Activated CD8-positive, alpha-beta memory T cell treated with anti-CD3 and anti-CD28 coated beads, Interleukin-2, amount 50 U/mL, for 1 hour (primary cell): ENCODE data around the gene ENTPD8.
A peak's percentile ranks its signal among the peaks of the same experiment; 100 is the strongest.

Experiments used
- DNase-seq: peaks from one replicate; pipeline ENCODE4 v3.0.0-alpha.2; 2020; ENCODE audit errors: extremely low read depth

ENTPD8 gene

DNA sequence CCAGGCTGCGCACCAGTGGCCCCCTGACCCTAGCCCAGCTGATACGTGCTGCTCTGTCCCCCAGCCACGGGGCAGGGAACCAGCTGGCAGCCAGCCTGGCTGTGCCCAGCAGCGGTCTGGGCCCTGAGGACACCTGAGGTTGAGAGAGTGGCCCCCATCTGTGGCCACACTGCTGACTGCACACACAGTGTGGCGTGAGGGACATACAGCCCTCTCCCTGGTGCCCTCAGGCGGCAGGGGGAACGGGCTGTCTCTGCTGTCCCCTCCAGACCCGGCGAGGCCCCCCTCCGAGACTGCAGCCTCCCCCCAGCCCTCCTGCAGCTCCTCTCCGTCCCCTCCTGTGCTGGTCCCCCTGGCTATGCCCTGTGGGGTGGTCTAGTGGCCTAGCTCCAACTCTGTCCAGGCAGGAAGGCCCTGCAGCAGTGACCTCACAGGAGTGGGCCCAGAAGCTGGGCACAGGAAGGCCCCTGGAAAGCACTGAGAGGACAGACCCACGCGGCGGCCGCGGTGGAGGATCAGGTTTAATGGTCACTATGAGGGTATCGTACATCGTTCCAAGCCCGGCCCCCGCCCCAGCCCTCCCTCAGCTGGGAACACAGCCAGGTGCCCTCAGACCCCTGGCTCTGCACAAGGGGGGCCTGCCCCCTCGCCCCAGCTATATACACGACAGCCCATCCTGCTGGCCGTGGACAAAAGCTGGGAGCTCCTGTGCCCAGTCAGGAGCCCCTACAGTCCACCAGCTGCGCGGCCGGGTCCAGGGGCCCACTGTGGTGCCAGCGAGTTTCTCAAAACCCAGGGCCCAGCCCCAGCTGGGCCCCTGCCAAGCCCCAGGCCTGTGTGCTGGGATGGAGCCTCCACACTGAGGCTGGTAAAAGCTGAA is 6.8 kb upstream of the ENTPD8 start:
- no peak for DNase-seq

DNA sequence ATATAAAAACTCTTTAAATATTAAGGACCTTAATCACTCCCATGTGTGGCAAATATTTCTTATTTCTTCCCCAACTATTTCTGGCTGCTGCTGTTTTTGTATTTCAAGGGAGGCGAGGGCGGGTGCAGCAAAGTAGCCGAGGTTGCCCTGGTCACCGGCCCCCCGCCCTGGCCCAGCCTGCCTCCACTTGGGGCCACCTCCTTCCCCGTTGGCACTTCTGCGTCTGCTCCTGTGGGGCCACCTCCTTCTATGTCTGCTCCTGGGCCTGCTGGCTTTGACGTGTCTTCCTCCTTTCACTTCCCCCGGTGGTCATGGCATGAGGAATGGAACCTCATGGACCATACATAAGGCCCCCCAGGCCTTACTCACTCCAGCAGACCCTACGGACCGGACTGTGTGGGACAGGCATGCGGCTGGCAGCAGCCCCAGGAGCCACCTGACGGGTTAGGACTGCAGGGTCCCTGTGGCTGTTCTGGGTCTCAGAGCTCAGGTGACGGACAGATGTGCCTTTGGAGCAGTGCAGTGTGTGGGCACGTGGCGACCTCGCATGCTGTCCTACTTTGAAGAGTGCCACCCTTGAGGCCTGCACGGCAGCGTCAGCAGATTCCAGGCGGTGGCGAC is 5.8 kb upstream of the ENTPD8 start:
- no peak for DNase-seq

DNA sequence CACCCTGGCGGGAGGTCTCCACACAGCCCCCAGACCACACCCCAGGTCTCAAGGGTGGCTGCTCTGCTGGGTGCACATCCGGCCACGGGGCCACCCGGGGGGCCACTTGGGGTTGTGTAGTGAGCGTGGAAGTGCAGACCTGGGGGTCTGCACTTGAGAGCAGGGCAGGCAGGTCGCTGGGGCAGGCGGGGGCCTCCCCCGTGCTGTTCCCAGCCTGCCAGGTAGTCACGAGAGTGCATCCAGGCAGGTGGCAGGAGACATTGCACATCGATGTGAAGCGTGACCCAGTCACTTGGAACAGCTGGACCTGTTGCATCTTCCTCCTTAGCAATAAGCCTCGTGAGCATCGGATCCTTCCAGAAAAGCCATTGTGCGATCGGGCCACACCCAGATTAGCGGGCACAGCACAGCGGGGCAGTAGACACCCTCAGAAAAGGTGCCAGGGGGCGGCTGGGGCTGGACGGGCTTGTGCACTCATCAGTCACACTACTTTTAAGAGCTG is 4.8 kb upstream of the ENTPD8 start:
- DNase-seq = no peak

DNA sequence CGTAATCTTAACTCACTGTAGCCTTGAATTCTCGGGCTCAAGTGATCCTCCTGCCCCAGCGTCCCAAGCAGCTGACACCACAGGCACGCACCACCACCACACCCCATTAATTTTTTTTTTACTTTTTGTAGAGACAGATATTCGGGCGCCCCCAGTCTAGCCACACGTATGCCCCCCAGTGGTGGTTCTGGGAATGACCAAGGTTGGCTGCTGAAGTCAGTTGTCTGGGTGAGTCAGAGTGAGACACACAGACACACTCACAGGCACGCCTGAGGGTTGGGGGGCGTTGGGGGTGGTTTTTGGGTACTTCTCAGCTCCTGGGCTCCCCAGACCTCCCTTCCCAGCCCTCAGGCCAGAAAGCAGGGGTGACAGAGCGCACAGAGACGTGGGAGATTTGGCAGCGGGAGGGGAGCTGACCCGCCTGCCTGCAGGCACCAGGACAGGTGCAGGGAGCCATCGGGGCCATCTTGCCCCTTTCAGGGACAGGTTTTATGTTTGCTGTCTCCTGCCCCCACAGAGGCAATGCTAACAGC is 4.2 kb upstream of the ENTPD8 start:
- peak; percentile 55 for DNase-seq

DNA sequence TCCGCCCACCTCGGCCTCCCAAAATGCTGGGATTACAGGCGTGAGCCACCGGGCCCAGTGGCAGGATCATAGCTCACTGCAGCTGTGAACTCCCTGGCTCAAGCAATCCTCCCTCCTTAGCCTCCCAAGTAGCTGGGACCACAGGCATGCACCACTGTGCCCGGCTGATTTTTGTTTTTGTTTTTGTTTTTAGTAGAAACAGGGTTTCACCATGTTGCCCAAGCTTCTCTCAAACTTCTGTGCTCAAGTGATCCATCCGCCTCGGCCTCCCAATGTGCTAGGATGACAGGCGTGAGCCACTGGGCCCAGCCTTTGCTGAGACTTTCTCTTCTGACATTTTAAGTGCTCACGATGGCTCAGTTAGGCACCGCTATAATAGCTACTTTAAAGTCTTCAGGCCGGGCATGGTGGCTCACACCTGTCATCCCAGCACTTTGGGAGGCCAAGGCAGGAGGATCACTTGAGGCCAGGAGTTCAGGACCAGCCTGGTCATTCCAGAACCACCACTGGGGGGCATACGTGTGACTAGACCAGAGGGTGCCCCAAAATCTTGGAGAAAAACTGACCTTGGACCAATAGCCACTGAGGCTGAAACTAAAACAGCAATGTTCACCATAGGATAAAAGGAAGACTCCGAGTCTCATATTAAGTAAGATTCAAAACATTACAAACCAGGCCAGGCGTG is 3.1 kb upstream of the ENTPD8 start:
- no peak for DNase-seq

DNA sequence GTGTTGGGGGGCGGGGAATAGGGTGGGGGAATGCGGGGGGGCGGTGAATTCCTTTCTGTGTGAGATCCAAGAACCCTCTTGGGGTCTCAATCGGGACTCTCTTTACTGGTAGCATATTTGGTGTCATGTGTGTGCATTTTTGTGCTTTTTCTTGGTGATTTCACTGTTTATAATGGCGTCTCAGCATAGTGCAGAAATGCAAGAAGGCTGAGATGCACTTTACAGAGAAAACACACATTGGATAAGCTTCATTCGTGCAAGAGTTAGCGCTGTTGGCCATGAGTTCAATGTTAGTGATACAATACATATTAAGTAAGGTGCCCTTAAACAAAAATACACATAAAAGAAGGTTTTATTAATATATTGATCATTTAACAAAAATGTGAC is 771 bp upstream of the ENTPD8 start:
- no peak for DNase-seq

DNA sequence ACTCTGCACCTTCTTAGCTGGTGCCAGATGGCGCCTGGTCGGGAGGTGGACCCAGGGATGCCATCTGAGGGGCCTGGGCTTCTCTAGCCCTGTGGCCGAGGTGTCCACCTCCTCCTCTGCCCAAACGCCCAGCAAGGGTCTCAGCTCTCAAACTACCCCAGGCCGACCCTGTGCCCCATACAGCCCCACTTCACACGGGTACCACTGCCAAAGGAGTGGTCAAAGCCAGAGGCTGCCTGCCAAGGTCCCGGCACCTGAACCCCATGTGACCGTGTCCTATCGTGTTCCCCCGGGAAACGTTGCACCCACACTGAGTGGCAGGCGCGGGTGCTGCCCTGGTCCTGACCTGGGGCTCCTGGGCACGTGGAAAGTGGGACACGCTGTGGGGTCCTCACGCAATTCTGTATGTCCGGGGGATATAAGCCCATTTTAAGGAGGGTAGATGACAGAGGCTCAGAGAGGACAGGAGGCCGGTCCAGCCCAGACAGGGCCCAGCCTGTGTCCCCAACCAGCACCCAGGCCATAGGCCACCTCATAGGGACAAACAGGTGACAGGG is 1.9 kb downstream of the ENTPD8 start:
- DNase-seq = no peak

DNA sequence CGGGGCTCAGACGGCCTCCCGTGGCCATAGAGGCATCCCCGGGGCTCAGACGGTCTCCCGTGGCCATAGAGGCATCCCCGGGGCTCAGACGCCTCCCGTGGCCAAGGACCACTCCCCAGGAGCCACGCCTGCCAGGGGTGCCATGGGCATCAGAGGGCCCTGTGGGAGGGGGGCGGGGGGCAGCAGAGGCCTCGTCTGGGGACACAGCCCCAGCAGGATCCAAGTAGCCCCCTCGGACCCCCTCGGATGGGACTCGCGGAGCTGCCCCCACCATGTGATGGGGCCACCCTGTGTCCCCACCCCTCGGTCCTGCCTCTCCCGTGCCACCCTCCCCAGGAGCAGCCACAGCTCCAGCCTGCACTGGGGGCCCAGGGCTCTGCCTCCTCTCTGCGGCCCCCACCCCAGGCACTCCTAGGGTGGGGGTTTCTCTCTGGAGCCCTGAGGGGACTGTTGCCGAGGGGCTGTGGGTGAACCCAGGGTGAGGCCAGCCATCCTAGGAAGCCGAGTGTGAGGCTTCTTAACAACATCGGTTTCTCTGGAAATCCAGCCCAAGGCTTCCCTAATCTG is 2.5 kb downstream of the ENTPD8 start:
- no peak for DNase-seq

DNA sequence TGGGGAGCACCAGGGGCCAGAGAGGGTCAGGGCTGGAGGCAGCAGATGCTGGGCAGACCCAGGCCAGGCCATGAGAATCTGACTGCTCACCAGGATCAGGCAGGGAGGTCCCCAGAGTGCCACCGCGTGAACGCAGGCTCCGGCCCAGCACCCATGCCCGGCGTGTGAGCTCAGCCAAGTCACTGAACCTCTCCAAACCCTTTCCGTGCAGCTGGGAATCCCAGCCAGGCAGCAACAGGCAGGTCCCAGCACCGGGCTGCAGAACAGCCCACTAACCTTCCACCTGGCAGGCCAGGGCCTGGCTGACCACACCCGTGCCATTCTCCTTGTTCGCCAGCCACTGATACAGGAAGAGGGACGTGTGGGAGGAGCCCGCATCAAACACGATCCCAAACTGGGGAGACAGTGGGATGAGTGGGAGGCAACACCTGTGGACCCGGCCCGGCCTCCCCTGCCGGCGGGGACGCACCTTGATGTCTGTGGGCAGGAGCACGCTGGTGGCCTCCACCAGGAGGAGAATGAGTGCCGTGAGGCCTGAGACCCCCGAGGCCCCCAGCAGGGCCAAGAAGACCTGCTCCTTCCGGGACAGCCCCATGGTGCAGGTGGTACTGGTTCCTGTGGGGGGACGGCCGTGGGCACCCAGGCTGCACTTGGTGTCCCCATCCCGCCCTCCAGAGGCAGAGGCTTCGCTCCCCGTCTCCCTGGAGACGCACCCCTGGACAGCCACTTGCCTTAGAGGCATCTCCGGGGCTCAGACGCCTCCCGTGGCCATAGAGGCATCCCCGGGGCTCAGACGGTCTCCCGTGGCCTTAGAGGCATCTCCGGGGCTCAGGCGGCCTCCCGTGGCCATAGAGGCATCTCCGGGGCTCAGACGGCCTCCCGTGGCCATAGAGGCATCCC is 3.2 kb downstream of the ENTPD8 start:
- no peak for DNase-seq

DNA sequence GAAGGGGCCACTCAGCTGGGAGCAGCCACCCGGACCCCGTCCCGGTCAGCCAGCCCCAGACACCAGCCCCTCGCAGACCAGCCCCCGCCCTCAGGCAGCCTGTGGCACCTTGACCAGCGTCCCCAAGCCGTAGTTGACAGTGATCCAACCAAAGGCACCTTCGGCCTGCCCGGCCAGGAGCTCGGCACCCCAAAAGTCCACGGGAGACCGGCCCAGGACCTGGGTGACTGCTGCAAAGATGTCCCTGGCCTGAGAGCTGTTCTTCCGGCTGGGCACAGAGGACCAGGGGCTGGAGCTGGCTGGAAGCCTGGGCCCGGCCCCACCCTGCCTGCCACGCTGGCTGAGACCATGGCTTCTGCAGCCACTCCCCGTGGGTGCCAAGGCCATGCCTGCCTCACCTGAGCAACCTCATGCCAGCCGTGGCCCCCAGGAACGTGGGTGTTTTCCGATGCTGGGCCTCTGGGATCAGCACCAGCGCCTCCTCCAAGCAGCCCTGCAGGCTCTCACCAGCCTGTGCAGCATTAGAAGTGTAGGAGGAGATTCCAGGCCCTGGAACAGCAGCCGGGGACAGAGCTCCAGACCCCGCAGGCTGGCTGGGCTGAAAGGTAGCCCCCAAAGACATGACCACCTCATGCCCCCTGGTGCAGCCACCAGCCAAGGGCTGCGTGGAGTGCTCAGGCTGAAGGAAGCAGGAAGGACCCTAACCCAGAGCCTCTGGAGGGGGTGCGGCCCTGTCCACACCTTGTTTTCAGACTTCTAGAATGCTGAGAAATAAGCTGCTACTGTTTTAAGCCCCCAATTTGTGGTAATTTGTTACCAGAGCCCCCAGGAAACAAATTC is 4.2 kb downstream of the ENTPD8 start:
- no peak for DNase-seq

DNA sequence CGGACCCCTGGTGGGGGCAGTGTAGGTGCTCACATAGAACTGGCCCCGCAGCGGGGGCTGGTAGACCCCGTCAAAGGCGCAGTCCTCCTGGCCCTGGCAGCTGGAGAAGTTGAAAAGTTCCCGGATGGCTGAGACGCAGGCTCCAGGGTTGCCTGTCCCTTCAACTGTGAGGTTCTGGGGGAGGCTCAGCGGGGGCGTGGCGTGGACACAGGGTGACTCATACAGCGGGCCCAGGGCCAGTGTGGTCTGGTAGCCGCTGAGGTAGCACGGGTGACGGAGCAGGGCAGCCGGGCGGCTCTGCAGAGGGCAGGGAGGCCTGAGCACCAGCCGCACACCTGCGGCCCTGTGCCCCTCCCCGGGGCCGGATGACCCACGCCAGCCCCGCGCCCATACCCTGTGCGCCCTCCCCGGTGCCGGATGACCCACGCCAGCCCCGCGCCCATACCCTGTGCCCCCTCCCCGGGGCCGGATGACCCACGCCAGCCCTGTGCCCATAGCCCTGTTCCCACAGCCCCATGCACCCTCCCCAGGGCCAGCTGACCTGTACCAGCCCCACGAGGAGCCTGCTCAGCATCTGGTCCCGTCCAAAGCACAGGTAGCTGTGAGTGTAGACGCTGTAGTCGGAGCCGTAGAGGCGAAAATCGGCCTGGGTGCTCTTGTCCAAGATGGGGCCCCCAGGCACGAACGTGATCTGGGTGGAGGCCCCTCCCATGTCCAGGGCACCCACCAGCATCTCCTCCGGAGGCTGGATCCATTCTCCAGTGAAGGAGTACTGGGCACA is 5.0 kb downstream of the ENTPD8 start:
- no peak for DNase-seq

DNA sequence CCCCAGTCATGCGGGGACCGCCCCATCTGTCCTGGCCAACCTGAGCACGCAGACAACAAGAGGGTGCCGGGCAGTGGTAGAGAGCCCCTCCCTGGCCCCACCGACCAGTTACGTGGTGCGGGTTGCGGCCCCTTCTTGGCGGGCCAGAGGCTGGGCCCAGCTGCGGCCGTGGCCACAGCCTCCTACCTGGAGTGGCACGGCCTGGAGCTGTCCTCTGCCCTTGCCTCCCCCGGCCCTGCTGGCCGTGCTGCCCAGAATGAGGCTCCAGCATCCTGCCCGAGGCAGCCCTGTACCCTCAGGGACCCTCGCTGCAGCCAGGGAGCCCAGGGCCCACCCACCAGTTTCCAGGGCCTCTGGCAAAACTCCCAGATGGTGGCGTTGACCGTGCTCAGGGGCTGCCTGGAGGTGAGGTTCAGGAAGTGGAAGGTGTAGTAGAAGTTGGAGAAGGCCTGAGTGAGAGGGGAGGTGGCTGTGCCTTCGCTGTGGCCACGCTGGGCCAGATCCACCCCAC is 5.7 kb downstream of the ENTPD8 start:
- DNase-seq = no peak

DNA sequence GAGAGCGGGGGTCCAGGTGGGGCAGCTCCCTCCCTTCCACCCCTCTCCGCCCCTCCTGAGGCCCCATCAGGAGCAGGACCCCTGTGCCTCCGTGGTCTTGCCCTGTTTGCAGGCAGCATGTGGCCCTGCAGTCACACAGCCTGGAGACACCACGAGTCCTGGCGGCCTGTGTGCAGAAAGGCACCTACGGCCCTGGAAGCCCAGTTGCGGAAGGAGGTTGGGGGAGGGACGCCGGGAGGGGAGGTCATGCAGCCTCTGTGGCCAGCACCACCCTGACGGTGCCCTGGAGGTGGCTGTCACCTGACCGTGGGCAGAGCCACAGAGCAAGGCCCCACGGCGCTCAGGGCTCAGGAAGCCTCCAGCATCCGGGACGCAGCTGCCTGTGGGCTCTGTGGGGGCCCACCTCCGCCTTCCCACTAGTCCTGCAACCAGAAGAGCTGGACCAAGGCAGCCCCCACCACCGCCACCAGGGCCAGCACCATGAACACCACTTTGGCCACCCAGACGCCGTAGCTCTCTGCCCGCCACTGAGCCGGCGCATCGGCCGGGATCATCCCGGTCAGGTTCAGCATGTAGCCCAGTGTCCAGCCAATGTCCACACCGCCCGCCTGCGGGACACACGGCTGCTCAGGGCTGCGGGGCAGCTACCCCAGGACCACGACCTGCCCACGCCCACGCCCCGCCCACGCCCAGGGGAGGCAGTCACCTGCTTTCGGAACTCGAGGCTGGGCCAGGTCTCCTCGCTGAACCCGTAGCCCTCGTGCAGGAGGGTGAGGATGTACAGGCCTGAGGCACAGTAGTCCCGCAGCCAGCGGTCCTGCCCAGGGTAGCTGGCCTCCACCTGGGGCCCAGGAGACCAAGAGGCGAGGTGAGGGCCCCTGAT is 6.4 kb downstream of the ENTPD8 start:
- no peak for DNase-seq

DNA sequence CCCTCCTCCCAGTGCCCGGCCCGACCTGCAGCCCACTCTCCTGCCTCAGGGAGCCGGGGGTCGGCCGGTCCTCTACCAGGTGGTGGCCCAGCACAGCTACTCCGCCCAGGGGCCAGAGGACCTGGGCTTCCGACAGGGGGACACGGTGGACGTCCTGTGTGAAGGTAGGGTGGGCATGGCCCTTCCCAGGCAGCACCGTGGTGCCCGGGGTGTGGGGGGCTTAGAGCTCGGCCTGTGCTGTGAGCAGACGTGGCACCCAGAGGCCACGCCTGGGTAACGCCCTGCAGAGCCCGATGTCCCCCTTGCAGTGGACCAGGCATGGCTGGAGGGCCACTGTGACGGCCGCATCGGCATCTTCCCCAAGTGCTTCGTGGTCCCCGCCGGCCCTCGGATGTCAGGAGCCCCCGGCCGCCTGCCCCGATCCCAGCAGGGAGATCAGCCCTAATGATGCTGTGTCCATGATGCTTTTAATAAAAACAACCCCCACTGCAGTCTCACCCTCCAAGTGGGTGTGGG is 7.2 kb downstream of the ENTPD8 start:
- no peak for DNase-seq

DNA sequence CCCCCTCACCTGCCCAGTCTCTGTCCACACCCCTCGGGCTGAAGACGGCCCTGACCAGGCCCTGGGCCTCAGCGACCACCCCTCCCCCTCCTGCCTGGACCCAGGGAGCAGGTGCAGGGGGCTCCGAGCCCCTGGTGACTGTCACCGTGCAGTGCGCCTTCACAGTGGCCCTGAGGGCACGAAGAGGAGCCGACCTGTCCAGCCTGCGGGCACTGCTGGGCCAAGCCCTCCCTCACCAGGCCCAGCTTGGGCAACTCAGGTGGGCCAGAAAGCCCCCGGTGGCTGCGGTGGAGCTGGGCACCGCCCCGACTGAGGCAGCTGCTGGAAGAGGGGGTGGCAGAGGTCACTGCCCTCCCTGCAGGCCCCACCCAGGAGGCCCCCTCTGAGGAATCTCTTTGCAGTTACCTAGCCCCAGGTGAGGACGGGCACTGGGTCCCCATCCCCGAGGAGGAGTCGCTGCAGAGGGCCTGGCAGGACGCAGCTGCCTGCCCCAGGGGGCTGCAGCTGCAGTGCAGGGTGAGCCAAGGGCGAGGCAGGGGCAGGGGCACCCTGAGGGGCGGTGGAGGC is 7.7 kb downstream of the ENTPD8 start:
- no peak for DNase-seq

DNA sequence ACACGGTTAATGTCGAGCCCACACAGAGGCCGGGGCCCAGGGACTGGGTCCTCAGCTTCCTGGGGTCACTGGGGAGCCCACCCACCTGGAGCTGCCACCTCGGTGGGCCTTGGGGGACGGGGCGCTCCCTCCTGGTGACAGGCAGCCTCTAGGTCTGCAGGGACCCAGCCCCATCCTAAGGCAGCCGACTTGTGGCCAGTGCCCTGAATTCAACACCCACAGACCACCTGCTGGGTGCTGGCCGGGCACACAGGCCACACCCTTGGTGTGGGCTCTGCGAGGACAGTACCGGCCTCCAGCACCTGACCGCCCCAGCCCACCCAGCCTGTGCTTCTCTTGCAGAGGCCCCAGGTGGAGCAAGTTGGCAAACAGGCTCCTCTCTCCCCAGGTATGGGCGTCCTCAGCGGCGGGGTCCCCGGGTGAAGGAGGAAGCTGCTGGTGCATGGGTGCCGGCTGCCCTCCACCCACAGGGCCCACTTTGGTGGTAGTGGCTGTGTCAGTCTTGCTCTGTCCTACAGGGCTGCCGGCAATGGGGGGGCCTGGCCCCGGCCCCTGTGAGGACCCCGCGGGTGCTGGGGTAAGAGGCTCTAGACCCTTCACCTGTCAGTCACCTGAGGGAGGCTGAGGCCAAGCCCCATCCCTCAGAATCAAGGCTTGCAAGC is 8.3 kb downstream of the ENTPD8 start:
- no peak for DNase-seq
